ENCODE data around the gene THBS2. TPM values are rescaled to one million over a fixed set of nuclear protein-coding genes. Genes with fewer than 3 reads are reported as not detected.
A peak's percentile ranks its signal among the peaks of the same experiment; 100 is the strongest.
"Not testable (repeated sequence)": the region's sequence is repeated elsewhere in the genome, so short reads cannot be mapped to it uniquely, and the experiment has no call there.

Gene THBS2
- total RNA-seq, 1 donor from 2014 or later: 135 TPM

GRCh38 chr6:169183233-169183632 is 70.4 kb downstream of the THBS2 start:
- H3K4me1 Mint-ChIP-seq (ENCODE audit: low read depth, unreplicated experiment): peaks cover 7% of the 10 kb centered on the region
- Histone ChIP-seq H3K36me3 (ENCODE audit: insufficient read depth, low read length) (no peaks in the 10 kb centered on the region), H3K9ac (ENCODE audit: low read length) (no peak overlapping the region), H3K27me3 (ENCODE audit: insufficient read depth, low read length) (no peaks in the 10 kb centered on the region), H2AFZ (ENCODE audit: low read depth, low read length) (no peak overlapping the region), H3K79me2 (ENCODE audit: insufficient read depth, low read length) (no peaks in the 10 kb centered on the region), H3K4me3 (ENCODE audit: insufficient read depth, low read depth, low read length) (no peak overlapping the region), H3K4me2 (ENCODE audit: low read length) (no peak overlapping the region), H4K20me1 (ENCODE audit: insufficient read depth, low read length) (no peaks in the 10 kb centered on the region), H3K4me1 (ENCODE audit: insufficient read depth, low read length) (peaks cover 3% of the 10 kb centered on the region), H3K27ac (ENCODE audit: low read depth, low read length) (no peak overlapping the region), H3K9me3 (ENCODE audit: insufficient read depth, low read depth, low read length) (no peaks in the 10 kb centered on the region)
- H3K27me3 Mint-ChIP-seq (ENCODE audit: low read depth, unreplicated experiment): peaks cover 2% of the 10 kb centered on the region
- DNase-seq (ENCODE audit: low read depth): no peak
- H3K27ac Mint-ChIP-seq (ENCODE audit: unreplicated experiment): no peak overlapping the region
- no peak for FAIRE-seq
- H3K9me3 Mint-ChIP-seq (ENCODE audit: unreplicated experiment): peaks cover 8% of the 10 kb centered on the region
- H3K4me3 Mint-ChIP-seq (ENCODE audit: unreplicated experiment): no peak overlapping the region
- H3K36me3 Mint-ChIP-seq (ENCODE audit: low read depth, unreplicated experiment): peaks cover 10% of the 10 kb centered on the region
- no peak for TF ChIP-seq CTCF (IDR thresholded peaks at IDR 0.05; ENCODE audit: insufficient read depth, low read depth, low read length)
- no peak for TF ChIP-seq EZH2 (IDR thresholded peaks at IDR 0.05; ENCODE audit: insufficient read depth, low read length)

GRCh38 chr6:169179831-169180230 is 73.8 kb downstream of the THBS2 start:
- H3K4me1 ChIP-seq (ENCODE audit: insufficient read depth, low read length); H3K9me3 ChIP-seq (ENCODE audit: insufficient read depth, low read depth, low read length); H3K36me3 Mint-ChIP-seq (ENCODE audit: low read depth, unreplicated experiment); H3K27ac ChIP-seq (ENCODE audit: low read depth, low read length); H4K20me1 ChIP-seq (ENCODE audit: insufficient read depth, low read length); DNase-seq (ENCODE audit: low read depth); H3K79me2 ChIP-seq (ENCODE audit: insufficient read depth, low read length); H3K27me3 Mint-ChIP-seq (ENCODE audit: low read depth, unreplicated experiment); H2AFZ ChIP-seq (ENCODE audit: low read depth, low read length); H3K4me3 ChIP-seq (ENCODE audit: insufficient read depth, low read depth, low read length); H3K36me3 ChIP-seq (ENCODE audit: insufficient read depth, low read length); H3K9ac ChIP-seq (ENCODE audit: low read length); H3K4me2 ChIP-seq (ENCODE audit: low read length); H3K4me1 Mint-ChIP-seq (ENCODE audit: low read depth, unreplicated experiment); H3K9me3 Mint-ChIP-seq (ENCODE audit: unreplicated experiment); H3K4me3 Mint-ChIP-seq (ENCODE audit: unreplicated experiment); H3K27me3 ChIP-seq (ENCODE audit: insufficient read depth, low read length); H3K27ac Mint-ChIP-seq (ENCODE audit: unreplicated experiment); FAIRE-seq: not testable (repeated sequence)

- Histone ChIP-seq H3K4me2 (ENCODE audit: low read length) (no peak overlapping the region), H3K9me3 (ENCODE audit: insufficient read depth, low read depth, low read length) (no peaks in the 10 kb centered on the region), H3K27ac (ENCODE audit: low read depth, low read length) (no peak overlapping the region), H3K4me3 (ENCODE audit: insufficient read depth, low read depth, low read length) (no peak overlapping the region), H3K27me3 (ENCODE audit: insufficient read depth, low read length) (no peaks in the 10 kb centered on the region), H3K79me2 (ENCODE audit: insufficient read depth, low read length) (no peaks in the 10 kb centered on the region), H3K4me1 (ENCODE audit: insufficient read depth, low read length) (peaks cover 13% of the 10 kb centered on the region), H4K20me1 (ENCODE audit: insufficient read depth, low read length) (no peaks in the 10 kb centered on the region), H3K9ac (ENCODE audit: low read length) (no peak overlapping the region), H2AFZ (ENCODE audit: low read depth, low read length) (no peak overlapping the region), H3K36me3 (ENCODE audit: insufficient read depth, low read length) (no peaks in the 10 kb centered on the region)
- Mint-ChIP-seq H3K27ac (ENCODE audit: unreplicated experiment) (no peak overlapping the region), H3K4me1 (ENCODE audit: low read depth, unreplicated experiment) (peaks cover 5% of the 10 kb centered on the region), H3K36me3 (ENCODE audit: low read depth, unreplicated experiment) (peaks cover 10% of the 10 kb centered on the region), H3K9me3 (ENCODE audit: unreplicated experiment) (peaks cover 4% of the 10 kb centered on the region), H3K4me3 (ENCODE audit: unreplicated experiment) (no peak overlapping the region), H3K27me3 (ENCODE audit: low read depth, unreplicated experiment) (no peaks in the 10 kb centered on the region)
- FAIRE-seq: peak; percentile 29
- no peak for DNase-seq (ENCODE audit: low read depth)
- TF ChIP-seq CTCF (IDR thresholded peaks at IDR 0.05; ENCODE audit: insufficient read depth, low read depth, low read length) (no peak), EZH2 (IDR thresholded peaks at IDR 0.05; ENCODE audit: insufficient read depth, low read length) (no peak)
These were observed 76.0 kb downstream of the THBS2 start for GRCh38 chr6:169177516-169178166.
